MCF 10A (cell line): Measurements from ENCODE around the gene GZF1. TPM values are rescaled to one million over a fixed set of nuclear protein-coding genes. Genes with fewer than 3 reads are reported as not detected.

ENCODE experiments used
- BruUV-seq: library from RNA; stranded (reverse); fragments of 400-500 nt; replicated peaks from 2 replicates; lab custom pipeline; 2021; lab: Mats Ljungman, UMichigan
- CTCF ChIA-PET: fragments of 300-600 bp; sonication (Branson Sonifier 250); formaldehyde crosslinking; extraction: SDS; loops from one replicate; lab custom pipeline; 2021; ENCODE audit warnings: antibody characterized with exemption, inconsistent platforms; lab: Yijun Ruan, JAX
- POLR2A ChIA-PET: fragments of 300-600, 350-650 bp; sonication (Branson Sonifier 250); formaldehyde crosslinking; extraction: SDS; loops from one replicate; lab custom pipeline; 2020; ENCODE audit warnings: antibody characterized with exemption, inconsistent platforms; lab: Yijun Ruan, JAX
- DNase-seq: peaks from one replicate; pipeline ENCODE4 v3.0.0-alpha.2; 2018; ENCODE audit not compliant: unreplicated experiment
- H3K27ac Mint-ChIP-seq: one replicate; pipeline ENCODE4 v1.8.0; 2022; ENCODE audit warnings: mild to moderate bottlenecking, low read depth, mixed read lengths; ENCODE audit not compliant: unreplicated experiment
- H3K27me3 Mint-ChIP-seq: one replicate; pipeline ENCODE4 v1.8.0; 2022; ENCODE audit warnings: mixed read lengths; ENCODE audit not compliant: insufficient read depth, unreplicated experiment
- H3K36me3 Mint-ChIP-seq: one replicate; pipeline ENCODE4 v1.8.0; 2022; ENCODE audit warnings: mild to moderate bottlenecking, moderate library complexity, mixed read lengths; ENCODE audit not compliant: insufficient read depth, unreplicated experiment
- H3K4me1 Mint-ChIP-seq: one replicate; pipeline ENCODE4 v1.8.0; 2022; ENCODE audit warnings: mixed read lengths; ENCODE audit not compliant: insufficient read depth, unreplicated experiment
- H3K4me3 Mint-ChIP-seq: one replicate; pipeline ENCODE4 v1.8.0; 2022; ENCODE audit warnings: mild to moderate bottlenecking, moderate library complexity, mixed read lengths; ENCODE audit not compliant: unreplicated experiment
- H3K9me3 Mint-ChIP-seq: one replicate; pipeline ENCODE4 v1.8.0; 2022; ENCODE audit warnings: mixed read lengths; ENCODE audit not compliant: unreplicated experiment
- intact Hi-C: fragments of 100-400 bp; cut with micrococcal nuclease; formaldehyde crosslinking; loops from 2 replicates; pipeline ENCODE4 v1.14.1; 2022
- total RNA-seq: library from RNA; stranded (reverse); gene quantifications from 2 replicates; pipeline ENCODE4 v1.2.3, GENCODE V29; 2022
- TF ChIP-seq, protein P1 (sequence below): fragments of 200-600 bp; IDR thresholded peaks from one replicate; pipeline ENCODE4 v1.8.0; 2022; ENCODE audit warnings: antibody characterized with exemption, mild to moderate bottlenecking; ENCODE audit not compliant: unreplicated experiment

The GZF1 gene
- total RNA-seq, 1 experiment from 2014 or later, result 15.5 TPM

DNA sequence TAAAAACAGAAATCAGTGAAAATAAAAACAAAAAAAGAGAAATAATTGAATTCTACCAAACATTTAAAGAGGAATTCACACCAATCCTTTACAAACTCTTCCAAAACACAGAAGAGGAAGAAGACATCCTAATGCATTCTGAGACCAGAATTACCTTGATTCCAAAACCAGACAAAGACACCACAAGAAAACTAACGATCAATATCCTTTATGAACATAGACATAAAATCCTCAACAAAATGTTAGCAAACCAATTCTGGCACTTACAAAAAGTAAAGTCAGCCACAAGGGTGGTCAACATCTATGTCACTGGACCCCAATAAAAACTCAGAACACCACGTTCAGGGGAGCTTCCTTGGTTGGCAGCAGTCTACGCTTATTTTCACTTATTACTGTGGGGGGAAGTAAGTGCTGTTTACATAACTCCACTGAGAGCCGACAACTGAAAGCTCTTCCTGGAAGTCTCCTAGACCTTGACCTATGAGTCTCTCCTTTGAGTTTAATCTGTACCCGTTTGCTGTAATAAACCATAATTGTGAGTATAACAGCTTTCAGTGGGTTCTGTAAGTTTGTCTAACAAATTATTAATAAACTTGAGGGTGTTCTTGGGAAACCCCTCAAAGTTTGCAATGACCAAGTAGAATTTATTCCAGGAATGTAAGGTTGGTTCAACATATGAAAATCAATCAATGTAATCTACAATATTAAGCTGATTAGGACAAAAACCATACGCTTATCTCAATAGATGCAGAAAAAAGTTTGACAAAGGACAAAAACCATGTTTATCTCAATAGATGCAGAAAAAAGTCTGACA is 24.5 kb downstream of the GZF1 start:
- TF ChIP-seq, protein P1, sequence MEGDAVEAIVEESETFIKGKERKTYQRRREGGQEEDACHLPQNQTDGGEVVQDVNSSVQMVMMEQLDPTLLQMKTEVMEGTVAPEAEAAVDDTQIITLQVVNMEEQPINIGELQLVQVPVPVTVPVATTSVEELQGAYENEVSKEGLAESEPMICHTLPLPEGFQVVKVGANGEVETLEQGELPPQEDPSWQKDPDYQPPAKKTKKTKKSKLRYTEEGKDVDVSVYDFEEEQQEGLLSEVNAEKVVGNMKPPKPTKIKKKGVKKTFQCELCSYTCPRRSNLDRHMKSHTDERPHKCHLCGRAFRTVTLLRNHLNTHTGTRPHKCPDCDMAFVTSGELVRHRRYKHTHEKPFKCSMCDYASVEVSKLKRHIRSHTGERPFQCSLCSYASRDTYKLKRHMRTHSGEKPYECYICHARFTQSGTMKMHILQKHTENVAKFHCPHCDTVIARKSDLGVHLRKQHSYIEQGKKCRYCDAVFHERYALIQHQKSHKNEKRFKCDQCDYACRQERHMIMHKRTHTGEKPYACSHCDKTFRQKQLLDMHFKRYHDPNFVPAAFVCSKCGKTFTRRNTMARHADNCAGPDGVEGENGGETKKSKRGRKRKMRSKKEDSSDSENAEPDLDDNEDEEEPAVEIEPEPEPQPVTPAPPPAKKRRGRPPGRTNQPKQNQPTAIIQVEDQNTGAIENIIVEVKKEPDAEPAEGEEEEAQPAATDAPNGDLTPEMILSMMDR, result no peak
- peaks cover 58% of the 10 kb centered on the region for H3K36me3 Mint-ChIP-seq
- H3K27ac Mint-ChIP-seq, result no peak overlapping the region
- H3K4me1 Mint-ChIP-seq, result no peaks in the 10 kb centered on the region
- CTCF ChIA-PET, result interaction anchor here (0.7 to 1.9 kb wide), 5 partner anchors 10 to 282 kb away, joined by 3 to 6 read pairs (median 3); no protein-coding TSS in a partner anchor
- peaks cover 8% of the 10 kb centered on the region for H3K9me3 Mint-ChIP-seq
- POLR2A ChIA-PET, result interaction anchor here (0.7 to 1.7 kb wide), 2 partner anchors 12 to 28 kb away, joined by 3 to 5 read pairs; no protein-coding TSS in a partner anchor
- intact Hi-C loops, result no loop called here
- no peak for DNase-seq
- BruUV-seq, result no TSS peak
- H3K27me3 Mint-ChIP-seq, result no peaks in the 10 kb centered on the region
- no peak overlapping the region for H3K4me3 Mint-ChIP-seq

DNA sequence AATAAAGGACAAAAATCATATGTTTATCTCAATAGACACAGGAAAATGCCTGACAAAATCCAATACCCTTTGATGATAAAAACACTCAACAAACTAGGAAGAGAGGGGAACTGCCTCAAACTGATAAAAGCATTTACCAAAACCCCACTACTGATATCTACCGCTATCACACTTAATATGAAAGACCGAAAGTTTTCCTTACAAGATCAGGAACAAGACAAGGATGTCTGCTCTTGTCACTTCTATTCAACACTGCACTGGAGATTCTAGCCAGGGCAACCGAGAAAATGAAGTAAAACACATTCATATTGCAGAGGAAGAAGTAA is 25.1 kb downstream of the GZF1 start:
- Mint-ChIP-seq H3K4me1 (no peaks in the 10 kb centered on the region), H3K36me3 (peaks cover 58% of the 10 kb centered on the region), H3K27me3 (no peaks in the 10 kb centered on the region), H3K4me3 (no peak overlapping the region), H3K27ac (no peak overlapping the region), H3K9me3 (peaks cover 8% of the 10 kb centered on the region)
- ChIA-PET CTCF (interaction anchor here (1.1 to 1.9 kb wide), 2 partner anchors 11 to 281 kb away, joined by 3 to 6 read pairs; no protein-coding TSS in a partner anchor), POLR2A (interaction anchor here (0.7 to 1.7 kb wide), 2 partner anchors 13 to 29 kb away, joined by 3 to 5 read pairs; no protein-coding TSS in a partner anchor)
- intact Hi-C loops, result no loop called here
- BruUV-seq, result no TSS peak
- TF ChIP-seq, protein P1, result no peak
- DNase-seq, result no peak

DNA sequence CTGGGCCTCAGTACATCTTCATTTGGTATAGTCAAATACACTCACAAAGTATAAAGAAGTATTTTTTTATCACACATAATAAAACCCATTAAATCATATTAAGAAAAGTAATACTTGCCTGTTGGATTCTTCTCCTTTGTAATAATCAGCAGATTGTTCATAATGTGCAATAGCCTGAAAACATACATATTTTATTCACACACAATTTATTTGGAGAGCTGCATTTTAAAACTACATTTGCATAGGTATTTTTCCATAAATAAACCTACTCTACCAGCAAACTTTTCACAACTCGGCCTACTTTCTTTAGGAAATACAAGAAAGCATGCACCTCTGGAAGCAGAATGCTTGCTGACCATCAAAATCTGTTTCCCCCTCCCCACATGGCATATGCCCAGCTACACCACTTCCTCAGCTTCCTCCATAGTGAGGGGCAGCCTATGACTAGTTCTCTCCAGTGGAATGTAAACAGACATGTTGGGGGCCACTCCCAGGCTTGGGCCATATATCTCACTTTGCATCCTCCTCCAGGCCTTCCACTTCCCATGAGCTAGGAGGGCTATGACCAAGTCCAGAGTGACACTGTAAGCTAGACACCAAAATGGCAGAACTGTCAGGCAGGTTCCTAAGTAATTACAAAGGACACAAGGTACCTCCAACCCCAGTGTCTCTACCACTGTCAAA is 28.3 kb downstream of the GZF1 start:
- intact Hi-C loops, result no loop called here
- no peaks in the 10 kb centered on the region for H3K4me1 Mint-ChIP-seq
- no peaks in the 10 kb centered on the region for H3K27me3 Mint-ChIP-seq
- no TSS peak for BruUV-seq
- no peak for DNase-seq
- ChIA-PET CTCF (interaction anchor here (0.6 to 2.3 kb wide), 8 partner anchors 9 to 698 kb away, joined by 3 to 13 read pairs (median 4); no protein-coding TSS in a partner anchor), POLR2A (interaction anchor here (0.6 to 2.2 kb wide), 4 partner anchors 14 to 343 kb away, joined by 3 to 7 read pairs (median 6); no protein-coding TSS in a partner anchor)
- H3K36me3 Mint-ChIP-seq, result peaks cover 60% of the 10 kb centered on the region
- no peak overlapping the region for H3K4me3 Mint-ChIP-seq
- no peaks in the 10 kb centered on the region for H3K9me3 Mint-ChIP-seq
- TF ChIP-seq, protein P1, result no peak
- no peak overlapping the region for H3K27ac Mint-ChIP-seq
